VCaP (cell line): ENCODE results near the gene PGF.

Experiments used
- H3K27ac ChIP-seq: fragments of 450-650 bp; 2 replicates; pipeline ENCODE4 v1.5.1; 2017
- CTCF ChIP-seq: fragments of 450-650 bp; conservative IDR thresholded peaks from 2 replicates; pipeline ENCODE4 v1.5.1; 2017; ENCODE audit warnings: mild to moderate bottlenecking, moderate library complexity

Gene PGF

DNA sequence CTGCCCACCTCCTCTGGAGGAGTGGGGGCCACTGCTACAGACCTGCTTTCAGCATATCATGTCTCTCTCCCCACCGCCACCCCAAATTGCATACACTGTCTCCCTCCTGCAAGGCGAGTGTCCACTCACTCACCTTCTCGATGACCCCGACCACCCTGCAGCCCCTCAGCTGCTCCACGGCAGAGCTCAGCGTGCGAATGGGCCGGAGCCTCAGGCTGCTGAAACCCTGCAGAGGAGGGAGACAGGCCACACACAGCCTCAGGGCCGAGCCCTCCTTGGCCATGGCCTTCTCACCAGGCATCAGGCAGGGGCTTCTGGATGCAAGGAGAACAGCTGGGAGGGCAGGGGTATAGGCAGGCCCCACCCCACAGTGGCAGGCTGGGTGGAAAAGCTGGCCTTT is 37.0 kb downstream of the PGF start:
- no peak for TF ChIP-seq CTCF
- no peak overlapping the region for H3K27ac ChIP-seq

GRCh38 chr14:74917646-74918081 is 37.7 kb downstream of the PGF start:
- no peak for TF ChIP-seq CTCF

GRCh38 chr14:74917178-74917543 is 38.2 kb downstream of the PGF start:
- no peak for TF ChIP-seq CTCF
- H3K27ac ChIP-seq: no peak overlapping the region

More at GRCh38 chr14:74917646-74918081, 37.7 kb downstream of the PGF start:
- H3K27ac ChIP-seq: no peak overlapping the region

- TF ChIP-seq CTCF: no peak
- no peak overlapping the region for H3K27ac ChIP-seq
Observed at GRCh38 chr14:74915826-74916225, 39.6 kb downstream of the PGF start.

DNA sequence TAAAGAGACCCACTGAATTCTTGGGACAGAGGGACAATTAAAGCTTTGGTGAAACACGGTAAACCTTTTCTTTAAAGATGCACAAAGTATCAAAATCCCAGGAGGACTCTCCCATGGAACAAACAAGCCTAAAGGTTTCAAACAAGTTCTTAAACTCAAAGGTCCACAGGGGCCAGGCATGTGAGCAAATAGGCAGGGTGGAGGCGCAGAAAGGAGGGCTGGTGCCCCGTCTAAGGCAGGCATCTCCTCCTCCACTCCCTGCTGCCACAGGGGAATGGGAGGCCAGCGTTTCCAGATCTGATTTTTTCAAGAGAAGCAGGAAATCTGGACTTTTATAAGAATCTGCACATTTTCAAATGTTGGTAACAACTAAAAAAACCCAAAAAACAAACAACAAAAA is 40.0 kb downstream of the PGF start:
- no peak overlapping the region for H3K27ac ChIP-seq
- no peak for TF ChIP-seq CTCF

DNA sequence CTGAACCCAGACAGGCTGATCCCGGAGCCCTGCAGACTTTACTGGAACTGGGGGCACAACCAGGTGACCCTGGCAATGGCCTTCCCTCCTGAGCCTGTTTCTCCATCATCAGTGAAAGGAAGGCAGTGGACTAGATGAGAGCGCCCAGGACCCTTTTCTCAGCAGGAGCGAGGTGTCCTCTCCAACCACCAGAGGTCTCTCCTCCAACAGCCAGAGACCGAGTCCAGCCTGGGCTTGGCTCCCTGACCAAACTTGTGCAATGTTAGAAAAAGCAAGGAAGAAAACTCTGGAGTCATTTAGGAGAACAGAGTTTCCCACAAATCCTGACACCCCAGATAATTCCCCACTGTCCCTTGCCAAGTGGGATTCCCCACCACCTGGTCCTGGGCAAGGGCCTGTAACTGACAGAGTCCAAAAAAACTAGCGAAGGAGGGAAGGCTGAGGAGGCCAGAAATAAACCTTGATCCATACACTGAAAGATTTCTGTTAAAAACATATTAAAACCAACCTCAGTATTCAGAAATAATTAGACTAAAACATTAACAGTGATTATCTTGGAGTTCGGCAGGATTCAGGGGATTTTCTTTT is 41.3 kb downstream of the PGF start:
- H3K27ac ChIP-seq: no peak overlapping the region
- peak; percentile 87 for TF ChIP-seq CTCF

- no peak for TF ChIP-seq CTCF
Observed at GRCh38 chr14:74913393-74913910, 41.9 kb downstream of the PGF start.

More at GRCh38 chr14:74913393-74913910, 41.9 kb downstream of the PGF start:
- no peak overlapping the region for H3K27ac ChIP-seq
